ENCODE results near the gene NCKAP5.

GRCh38 chr2:133400411-133400810 lies 167.9 kb downstream of the NCKAP5 start:
- TF ChIP-seq CTCF (IDR thresholded peaks at IDR 0.05), result no peak
- TF ChIP-seq EZH2 (IDR thresholded peaks at IDR 0.05; ENCODE audit: borderline replicate concordance, insufficient read depth, low read depth, low read length, poor library complexity, severe bottlenecking), result no peak
